ENCODE data around the gene QRICH1. TPM values are rescaled to one million over a fixed set of nuclear protein-coding genes. Genes with fewer than 3 reads are reported as not detected.

QRICH1 gene
- total RNA-seq, 3 donors from 2014 or later, result 109 to 131 (median 114) TPM

GRCh38 chr3:49020330-49021212, 73.3 kb downstream of the QRICH1 start:
- H3K9me3 Mint-ChIP-seq, result no peaks in the 10 kb centered on the region
- H3K4me1 Mint-ChIP-seq (ENCODE audit: low read depth), result peaks cover 35% of the 10 kb centered on the region
- H3K36me3 Mint-ChIP-seq (ENCODE audit: insufficient read depth), result peaks cover 29% of the 10 kb centered on the region
- no peaks in the 10 kb centered on the region for H3K27me3 Mint-ChIP-seq (ENCODE audit: low read depth)
- ATAC-seq (no peak), DNase-seq (no peak)
- H3K4me3 Mint-ChIP-seq, result peak overlapping the region; percentile 95

DNA sequence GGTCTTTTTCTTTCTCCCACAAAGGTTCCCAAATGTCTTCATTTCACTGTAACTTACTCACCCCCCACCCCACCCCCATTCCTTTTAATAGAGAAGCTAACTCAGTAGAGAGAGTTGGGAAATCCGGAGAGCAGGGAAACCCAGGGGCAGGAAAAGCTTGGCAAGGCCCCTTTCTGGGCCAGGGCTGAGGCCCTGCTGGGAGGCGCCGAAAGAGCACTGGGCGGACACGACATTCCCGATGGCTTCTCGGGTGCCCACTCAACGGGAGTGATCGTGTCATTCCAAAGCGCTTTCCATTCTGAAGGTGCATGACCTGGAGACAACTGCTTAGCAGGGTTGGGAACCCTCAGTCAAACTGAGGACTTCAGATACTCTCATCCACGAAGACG, 73.9 kb downstream of the QRICH1 start:
- ATAC-seq (no peak), DNase-seq (no peak)
- Mint-ChIP-seq H3K4me3 (peak overlapping the region; percentile 95), H3K9me3 (no peaks in the 10 kb centered on the region), H3K27me3 (ENCODE audit: low read depth) (no peaks in the 10 kb centered on the region), H3K4me1 (ENCODE audit: low read depth) (peaks cover 33% of the 10 kb centered on the region), H3K36me3 (ENCODE audit: insufficient read depth) (peaks cover 29% of the 10 kb centered on the region)

DNA sequence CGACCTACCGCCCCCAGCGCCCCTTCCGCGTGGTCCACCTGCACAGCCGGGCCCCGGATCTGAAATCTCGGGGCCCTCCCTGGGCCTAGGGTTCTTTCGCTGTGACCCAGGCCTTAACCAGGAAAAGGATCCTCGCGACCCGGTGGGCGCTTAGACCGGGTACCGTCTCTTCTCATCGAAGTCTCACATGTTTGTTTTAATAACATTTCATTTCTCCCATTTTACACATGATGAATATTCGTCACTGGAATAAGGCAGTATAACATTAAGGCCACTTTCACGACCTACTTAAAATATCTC, 75.2 kb downstream of the QRICH1 start:
- H3K4me3 Mint-ChIP-seq, result peak overlapping the region; percentile 95

GRCh38 chr3:49017971-49018706, 75.7 kb downstream of the QRICH1 start, which contains the start of gene DALRD3:
DALRD3 (minus strand) TSS chr3:49018580; CDS start chr3:49018564, 16 bp downstream.
- DNase-seq, result peak; percentile 33
- Mint-ChIP-seq H3K4me1 (ENCODE audit: low read depth) (peaks cover 25% of the 10 kb centered on the region), H3K27me3 (ENCODE audit: low read depth) (no peaks in the 10 kb centered on the region)

More for the DNA sequence above, 75.2 kb downstream of the QRICH1 start:
- peaks cover 29% of the 10 kb centered on the region for H3K4me1 Mint-ChIP-seq (ENCODE audit: low read depth)
- peaks cover 21% of the 10 kb centered on the region for H3K36me3 Mint-ChIP-seq (ENCODE audit: insufficient read depth)
- DNase-seq (no peak), ATAC-seq (no peak)
- no peaks in the 10 kb centered on the region for H3K27me3 Mint-ChIP-seq (ENCODE audit: low read depth)
- H3K9me3 Mint-ChIP-seq, result no peaks in the 10 kb centered on the region

GRCh38 chr3:49017229-49017970, 76.5 kb downstream of the QRICH1 start:
- no peaks in the 10 kb centered on the region for H3K9me3 Mint-ChIP-seq
- no peaks in the 10 kb centered on the region for H3K27me3 Mint-ChIP-seq (ENCODE audit: low read depth)
- peak overlapping the region; percentile 95 for H3K4me3 Mint-ChIP-seq
- H3K4me1 Mint-ChIP-seq (ENCODE audit: low read depth), result peaks cover 21% of the 10 kb centered on the region
- H3K36me3 Mint-ChIP-seq (ENCODE audit: insufficient read depth), result peaks cover 12% of the 10 kb centered on the region
- no peak for ATAC-seq
- no peak for DNase-seq

More at GRCh38 chr3:49017971-49018706, 75.7 kb downstream of the QRICH1 start, which contains the start of gene DALRD3:
- peak; percentile 8 for ATAC-seq
- peaks cover 17% of the 10 kb centered on the region for H3K36me3 Mint-ChIP-seq (ENCODE audit: insufficient read depth)
- H3K9me3 Mint-ChIP-seq, result no peaks in the 10 kb centered on the region
- peak within 1 kb of the TSS; percentile 95 for H3K4me3 Mint-ChIP-seq

- Mint-ChIP-seq H3K4me3 (peak overlapping the region; percentile 95), H3K9me3 (no peaks in the 10 kb centered on the region), H3K4me1 (ENCODE audit: low read depth) (peaks cover 21% of the 10 kb centered on the region), H3K36me3 (ENCODE audit: insufficient read depth) (peaks cover 12% of the 10 kb centered on the region), H3K27me3 (ENCODE audit: low read depth) (no peaks in the 10 kb centered on the region)
- ATAC-seq (no peak), DNase-seq (no peak)
Measured at GRCh38 chr3:49016414-49017228, 77.2 kb downstream of the QRICH1 start.

DNA sequence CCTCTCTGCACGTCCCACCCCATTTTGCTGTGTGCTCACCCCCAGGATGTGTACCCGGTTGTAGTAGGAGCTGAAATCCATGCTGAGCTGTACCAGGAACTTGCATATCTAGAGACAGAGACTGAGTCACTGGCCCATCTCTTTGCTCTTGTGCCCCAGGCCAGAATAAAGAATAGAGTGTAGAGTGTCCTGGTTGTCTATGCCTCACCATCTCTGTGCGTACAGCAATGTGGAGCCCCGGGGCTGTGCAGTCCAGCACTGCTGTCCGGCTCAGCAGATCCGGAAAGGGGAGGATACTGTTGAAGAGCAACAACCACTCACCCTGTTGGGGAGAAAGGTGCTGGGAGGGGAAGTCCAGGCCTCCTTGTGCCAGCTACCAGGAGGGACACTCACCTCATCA, 78.1 kb downstream of the QRICH1 start:
- H3K9me3 Mint-ChIP-seq, result no peaks in the 10 kb centered on the region
- H3K27me3 Mint-ChIP-seq (ENCODE audit: low read depth), result no peaks in the 10 kb centered on the region
- no peak overlapping the region for H3K4me3 Mint-ChIP-seq
- DNase-seq, result no peak
- no peak for ATAC-seq
- peaks cover 19% of the 10 kb centered on the region for H3K4me1 Mint-ChIP-seq (ENCODE audit: low read depth)
- peaks cover 12% of the 10 kb centered on the region for H3K36me3 Mint-ChIP-seq (ENCODE audit: insufficient read depth)

- no peak for DNase-seq
- H3K4me1 Mint-ChIP-seq (ENCODE audit: low read depth), result peaks cover 16% of the 10 kb centered on the region
- H3K36me3 Mint-ChIP-seq (ENCODE audit: insufficient read depth), result peaks cover 12% of the 10 kb centered on the region
- H3K4me3 Mint-ChIP-seq, result peak overlapping the region; percentile 12
- no peaks in the 10 kb centered on the region for H3K27me3 Mint-ChIP-seq (ENCODE audit: low read depth)
- no peaks in the 10 kb centered on the region for H3K9me3 Mint-ChIP-seq
- ATAC-seq, result no peak
Measured at GRCh38 chr3:49015072-49015471, 78.8 kb downstream of the QRICH1 start.

DNA sequence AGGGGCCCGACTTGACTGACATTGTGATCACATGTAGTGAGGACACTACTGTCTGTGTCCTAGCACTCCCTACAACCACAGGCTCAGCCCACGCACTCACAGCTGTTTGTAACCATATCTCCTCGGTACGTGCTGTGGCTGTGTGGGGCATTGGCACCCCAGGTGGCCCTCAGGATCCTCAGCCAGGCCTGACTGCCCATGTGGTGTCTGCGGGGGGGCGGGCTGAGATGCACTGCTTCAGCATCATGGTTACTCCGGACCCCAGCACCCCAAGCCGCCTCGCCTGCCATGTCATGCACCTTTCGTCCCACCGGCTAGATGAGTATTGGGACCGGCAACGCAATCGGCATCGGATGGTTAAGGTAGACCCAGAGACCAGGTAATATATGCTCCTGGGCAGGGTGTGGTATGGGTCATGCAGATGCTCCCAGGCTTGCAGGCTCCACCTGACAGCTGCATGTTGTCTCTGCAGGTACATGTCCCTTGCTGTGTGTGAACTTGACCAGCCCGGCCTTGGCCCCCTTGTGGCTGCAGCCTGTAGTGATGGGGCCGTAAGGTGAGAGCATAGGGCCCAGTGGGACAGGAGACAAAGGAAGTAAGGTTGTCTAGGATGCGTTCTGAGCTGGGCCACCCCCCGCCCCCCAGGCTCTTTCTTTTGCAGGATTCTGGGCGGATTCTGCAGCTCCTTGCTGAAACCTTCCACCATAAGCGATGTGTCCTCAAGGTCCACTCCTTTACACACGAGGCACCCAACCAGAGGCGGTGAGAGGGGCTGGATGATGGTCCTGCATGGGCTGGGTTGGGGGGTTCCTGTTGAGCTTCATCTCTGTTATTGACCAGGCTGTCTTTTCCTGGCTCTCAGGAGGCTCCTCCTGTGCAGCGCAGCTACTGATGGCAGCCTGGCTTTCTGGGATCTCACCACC, 79.9 kb downstream of the QRICH1 start:
- ATAC-seq, result peak; percentile 28 to 29
- DNase-seq, result peak; percentile 44
- Mint-ChIP-seq H3K4me3 (no peak overlapping the region), H3K36me3 (ENCODE audit: insufficient read depth) (peaks cover 15% of the 10 kb centered on the region), H3K27me3 (ENCODE audit: low read depth) (no peaks in the 10 kb centered on the region), H3K9me3 (no peaks in the 10 kb centered on the region), H3K4me1 (ENCODE audit: low read depth) (peaks cover 14% of the 10 kb centered on the region)

- H3K36me3 Mint-ChIP-seq (ENCODE audit: insufficient read depth), result peaks cover 15% of the 10 kb centered on the region
- no peaks in the 10 kb centered on the region for H3K9me3 Mint-ChIP-seq
- no peak for DNase-seq
- peaks cover 14% of the 10 kb centered on the region for H3K4me1 Mint-ChIP-seq (ENCODE audit: low read depth)
- no peaks in the 10 kb centered on the region for H3K27me3 Mint-ChIP-seq (ENCODE audit: low read depth)
- no peak for ATAC-seq
- H3K4me3 Mint-ChIP-seq, result no peak overlapping the region
Measured at GRCh38 chr3:49013113-49013737, 80.6 kb downstream of the QRICH1 start.

GRCh38 chr3:49012441-49013017, 81.3 kb downstream of the QRICH1 start:
- Mint-ChIP-seq H3K36me3 (ENCODE audit: insufficient read depth) (peaks cover 15% of the 10 kb centered on the region), H3K4me3 (no peak overlapping the region), H3K9me3 (no peaks in the 10 kb centered on the region), H3K4me1 (ENCODE audit: low read depth) (peaks cover 18% of the 10 kb centered on the region), H3K27me3 (ENCODE audit: low read depth) (no peaks in the 10 kb centered on the region)
- ATAC-seq (no peak), DNase-seq (no peak)

GRCh38 chr3:49009396-49009795, 84.5 kb downstream of the QRICH1 start:
- H3K27me3 Mint-ChIP-seq (ENCODE audit: low read depth), result no peaks in the 10 kb centered on the region
- peak overlapping the region; percentile 56 for H3K4me3 Mint-ChIP-seq
- H3K9me3 Mint-ChIP-seq, result no peaks in the 10 kb centered on the region
- no peak for ATAC-seq
- peaks cover 22% of the 10 kb centered on the region for H3K4me1 Mint-ChIP-seq (ENCODE audit: low read depth)
- no peak for DNase-seq
- peaks cover 3% of the 10 kb centered on the region for H3K36me3 Mint-ChIP-seq (ENCODE audit: insufficient read depth)

Measured in activated T-cell treated with anti-CD3 and anti-CD28 coated beads, Interleukin-2, amount 50 U/mL, for 4 hours (primary cell).